Retinal pigment epithelial cell (primary cell): ENCODE data around the gene DHRS3.

Source experiments
- DNase-seq: peaks from one replicate; pipeline ENCODE4 v3.0.0-alpha.2; 2010; ENCODE audit warnings: low read depth
- H3K4me3 ChIP-seq: 2 replicates; pipeline ENCODE4 v1.5.1; 2011; ENCODE audit warnings: mild to moderate bottlenecking, low read length, control low read depth, moderate library complexity
- CTCF ChIP-seq: conservative IDR thresholded peaks from 2 replicates; pipeline ENCODE4 v1.5.1; 2011; ENCODE audit warnings: low read depth, low read length, control low read depth, inconsistent platforms

DHRS3 gene

GRCh38 chr1:12644829-12645228 is 26.8 kb upstream of the DHRS3 start:
- no peak for DNase-seq
- no peak overlapping the region for H3K4me3 ChIP-seq
- no peak for TF ChIP-seq CTCF

GRCh38 chr1:12644237-12644636 is 26.2 kb upstream of the DHRS3 start:
- no peak overlapping the region for H3K4me3 ChIP-seq
- DNase-seq: no peak
- TF ChIP-seq CTCF: no peak

- no peak for TF ChIP-seq CTCF
- no peak within 1 kb of the TSS for H3K4me3 ChIP-seq
- DNase-seq: no peak
These were observed 25.8 kb upstream of the DHRS3 start, which contains the start of gene AADACL4 for GRCh38 chr1:12643785-12644184. Gene AADACL4, plus strand, starts transcription at chr1:12644085. Its CDS starts 462 bp downstream, at chr1:12644547.

- H3K4me3 ChIP-seq: no peak overlapping the region
- DNase-seq: no peak
- TF ChIP-seq CTCF: no peak
These were observed 25.1 kb upstream of the DHRS3 start for GRCh38 chr1:12643079-12643478.

- no peak for DNase-seq
- H3K4me3 ChIP-seq: no peak overlapping the region
- no peak for TF ChIP-seq CTCF
These were observed 22.9 kb upstream of the DHRS3 start for GRCh38 chr1:12640958-12641272.

GRCh38 chr1:12640237-12640957 is 22.4 kb upstream of the DHRS3 start:
- no peak for DNase-seq
- TF ChIP-seq CTCF: no peak
- no peak overlapping the region for H3K4me3 ChIP-seq

GRCh38 chr1:12637693-12638092 is 19.7 kb upstream of the DHRS3 start:
- no peak for DNase-seq
- no peak overlapping the region for H3K4me3 ChIP-seq
- no peak for TF ChIP-seq CTCF
